ENCODE measurements around the gene STK32C.

- no peak for TF ChIP-seq CTCF (IDR thresholded peaks at IDR 0.05)
- no peak for TF ChIP-seq EZH2phosphoT487 (IDR thresholded peaks at IDR 0.05)
- no peak for TF ChIP-seq EZH2 (IDR thresholded peaks at IDR 0.05)
Observed at GRCh38 chr10:132314336-132314735, 6.6 kb upstream of the STK32C start.

All from neural progenitor cell (in vitro differentiated cells).